ENCODE measurements around the gene DNAJC30. TPM values are rescaled to one million over a fixed set of nuclear protein-coding genes. Genes with fewer than 3 reads are reported as not detected.

The DNAJC30 gene
- polyA plus RNA-seq, 1 donor from 2014 or later: 1.3 TPM

- TF ChIP-seq MXI1 (conservative IDR thresholded peaks at IDR 0.05; ENCODE audit: poor library complexity, severe bottlenecking): no peak
- TF ChIP-seq CTCF (IDR thresholded peaks at IDR 0.05; ENCODE audit: poor library complexity, severe bottlenecking): no peak
- TF ChIP-seq EZH2 (IDR thresholded peaks at IDR 0.05; ENCODE audit: borderline replicate concordance, insufficient read depth, low read length, poor library complexity, severe bottlenecking): no peak
- TF ChIP-seq SMC3 (conservative IDR thresholded peaks at IDR 0.05; ENCODE audit: poor library complexity): no peak
- no peak for TF ChIP-seq TAF1 (IDR thresholded peaks at IDR 0.05; ENCODE audit: low read depth)
- TF ChIP-seq RAD21 (conservative IDR thresholded peaks at IDR 0.05): no peak
- TF ChIP-seq REST (IDR thresholded peaks at IDR 0.05; ENCODE audit: borderline replicate concordance): no peak
- TF ChIP-seq POLR2AphosphoS5 (IDR thresholded peaks at IDR 0.05): no peak
- no peak for TF ChIP-seq EP300 (conservative IDR thresholded peaks at IDR 0.05; ENCODE audit: poor library complexity, severe bottlenecking)
- Histone ChIP-seq H3F3A (ENCODE audit: insufficient read depth, low read length, poor library complexity, severe bottlenecking) (no peaks in the 10 kb centered on the region), H3K36me3 (ENCODE audit: insufficient read depth, low read length) (no peaks in the 10 kb centered on the region), H3K9me3 (ENCODE audit: low read length) (no peaks in the 10 kb centered on the region), H3K27ac (ENCODE audit: low read length) (no peak overlapping the region), H2AFZ (ENCODE audit: low read depth, low read length) (no peak overlapping the region), H3K4me2 (ENCODE audit: low read length) (no peak overlapping the region), H3K27me3 (ENCODE audit: insufficient read depth, low read depth, low read length) (peaks cover 25% of the 10 kb centered on the region), H4K20me1 (ENCODE audit: insufficient read depth) (no peaks in the 10 kb centered on the region), H3K79me2 (replicated peaks; ENCODE audit: insufficient read depth, low read length) (no peaks in the 10 kb centered on the region), H3K4me3 (ENCODE audit: low read length) (no peak overlapping the region), H3K9ac (ENCODE audit: low read length) (no peak overlapping the region), H3K9me2 (ENCODE audit: insufficient read depth, low read length) (no peaks in the 10 kb centered on the region)
Observed at GRCh38 chr7:73652541-73652949, 30.7 kb downstream of the DNAJC30 start.

- Histone ChIP-seq H3K79me2 (replicated peaks; ENCODE audit: insufficient read depth, low read length) (no peaks in the 10 kb centered on the region), H3K9me3 (ENCODE audit: low read length) (no peaks in the 10 kb centered on the region), H3K27ac (ENCODE audit: low read length) (no peak overlapping the region), H3K27me3 (ENCODE audit: insufficient read depth, low read depth, low read length) (peaks cover 44% of the 10 kb centered on the region), H2AFZ (ENCODE audit: low read depth, low read length) (no peak overlapping the region), H3K4me2 (ENCODE audit: low read length) (no peak overlapping the region), H3K36me3 (ENCODE audit: insufficient read depth, low read length) (no peaks in the 10 kb centered on the region), H3K9ac (ENCODE audit: low read length) (no peak overlapping the region), H3K9me2 (ENCODE audit: insufficient read depth, low read length) (no peaks in the 10 kb centered on the region), H3F3A (ENCODE audit: insufficient read depth, low read length, poor library complexity, severe bottlenecking) (no peaks in the 10 kb centered on the region), H4K20me1 (ENCODE audit: insufficient read depth) (no peaks in the 10 kb centered on the region), H3K4me3 (ENCODE audit: low read length) (no peak overlapping the region)
- TF ChIP-seq REST (IDR thresholded peaks at IDR 0.05; ENCODE audit: borderline replicate concordance) (no peak), EP300 (conservative IDR thresholded peaks at IDR 0.05; ENCODE audit: poor library complexity, severe bottlenecking) (no peak), MXI1 (conservative IDR thresholded peaks at IDR 0.05; ENCODE audit: poor library complexity, severe bottlenecking) (no peak)
Observed at GRCh38 chr7:73650524-73650923, 32.7 kb downstream of the DNAJC30 start.
